DOHH2 (cell line): ENCODE measurements around the gene RNF150.

ENCODE experiments used
- H3F3A ChIP-seq: fragments of 200-600 bp; sonication (generic), shearing (Covaris generic); 2 replicates; pipeline ENCODE4 v1.6.0; 2016; ENCODE audit warnings: antibody characterized with exemption, mild to moderate bottlenecking; ENCODE audit not compliant: control insufficient read depth, insufficient read depth
- H3K27ac ChIP-seq: fragments of 200-600 bp; sonication (generic); 2 replicates; pipeline ENCODE4 v1.5.1; 2014; ENCODE audit warnings: low read depth, mild to moderate bottlenecking, low read length, moderate library complexity
- H3K27me3 ChIP-seq: fragments of 200-600 bp; sonication (generic); 2 replicates; pipeline ENCODE4 v1.6.1; 2014; ENCODE audit warnings: mild to moderate bottlenecking, low read length, mixed read lengths; ENCODE audit not compliant: control insufficient read depth
- H3K36me3 ChIP-seq: fragments of 200-600 bp; sonication (generic); 2 replicates; pipeline ENCODE4 v1.6.1; 2014; ENCODE audit warnings: mild to moderate bottlenecking, low read length, moderate library complexity, mixed read lengths; ENCODE audit not compliant: control insufficient read depth
- H3K4me1 ChIP-seq: fragments of 200-600 bp; sonication (generic); 2 replicates; pipeline ENCODE4 v1.6.1; 2014; ENCODE audit warnings: mild to moderate bottlenecking, low read length, mixed read lengths; ENCODE audit not compliant: control insufficient read depth
- H3K4me2 ChIP-seq: fragments of 200-600 bp; sonication (generic); 2 replicates; pipeline ENCODE4 v1.6.0; 2014; ENCODE audit warnings: mild to moderate bottlenecking, low read length, moderate library complexity
- H3K4me3 ChIP-seq: fragments of 200-600 bp; sonication (generic); 2 replicates; pipeline ENCODE4 v1.5.1; 2014; ENCODE audit warnings: mild to moderate bottlenecking, low read length, mixed read lengths
- H3K79me2 ChIP-seq: fragments of 200-600 bp; sonication (generic); 2 replicates; pipeline ENCODE4 v1.6.1; 2014; ENCODE audit warnings: mild to moderate bottlenecking, low read length, mixed read lengths; ENCODE audit not compliant: control insufficient read depth
- H3K9me2 ChIP-seq: fragments of 200-600 bp; sonication (generic); replicated peaks from 2 replicates; pipeline ENCODE4 v1.6.1; 2014; ENCODE audit warnings: mild to moderate bottlenecking, low read length, mixed read lengths; ENCODE audit not compliant: control insufficient read depth
- H3K9me3 ChIP-seq: fragments of 200-600 bp; sonication (generic); 2 replicates; pipeline ENCODE4 v1.6.1; 2014; ENCODE audit warnings: antibody characterized with exemption, low read length, mixed read lengths; ENCODE audit not compliant: control insufficient read depth, insufficient read depth
- H4K20me1 ChIP-seq: fragments of 200-600 bp; sonication (generic); 2 replicates; pipeline ENCODE4 v1.6.0; 2014; ENCODE audit warnings: low read depth, mild to moderate bottlenecking, antibody characterized with exemption, low read length, moderate library complexity; ENCODE audit not compliant: control insufficient read depth, insufficient read depth
- EZH2phosphoT487 ChIP-seq: fragments of 200-600 bp; sonication (generic); IDR thresholded peaks from 2 replicates; pipeline ENCODE4 v1.6.1; 2017; ENCODE audit warnings: borderline replicate concordance, mild to moderate bottlenecking, antibody characterized with exemption, low read length, moderate library complexity, mixed read lengths
- TF ChIP-seq, protein P1 (sequence below): fragments of 200-600 bp; sonication (generic); IDR thresholded peaks from one replicate; pipeline ENCODE4 v1.5.1; 2014; ENCODE audit warnings: antibody characterized with exemption, mild to moderate bottlenecking, low read depth, low read length; ENCODE audit not compliant: poor library complexity, severe bottlenecking

Gene RNF150

GRCh38 chr4:140893939-140894338 is 239.3 kb downstream of the RNF150 start:
- peaks cover 14% of the 10 kb centered on the region for H3K27me3 ChIP-seq
- no peaks in the 10 kb centered on the region for H3K36me3 ChIP-seq
- H3K4me2 ChIP-seq: no peak overlapping the region
- no peaks in the 10 kb centered on the region for H3K9me3 ChIP-seq
- TF ChIP-seq EZH2phosphoT487: no peak
- TF ChIP-seq, protein P1, sequence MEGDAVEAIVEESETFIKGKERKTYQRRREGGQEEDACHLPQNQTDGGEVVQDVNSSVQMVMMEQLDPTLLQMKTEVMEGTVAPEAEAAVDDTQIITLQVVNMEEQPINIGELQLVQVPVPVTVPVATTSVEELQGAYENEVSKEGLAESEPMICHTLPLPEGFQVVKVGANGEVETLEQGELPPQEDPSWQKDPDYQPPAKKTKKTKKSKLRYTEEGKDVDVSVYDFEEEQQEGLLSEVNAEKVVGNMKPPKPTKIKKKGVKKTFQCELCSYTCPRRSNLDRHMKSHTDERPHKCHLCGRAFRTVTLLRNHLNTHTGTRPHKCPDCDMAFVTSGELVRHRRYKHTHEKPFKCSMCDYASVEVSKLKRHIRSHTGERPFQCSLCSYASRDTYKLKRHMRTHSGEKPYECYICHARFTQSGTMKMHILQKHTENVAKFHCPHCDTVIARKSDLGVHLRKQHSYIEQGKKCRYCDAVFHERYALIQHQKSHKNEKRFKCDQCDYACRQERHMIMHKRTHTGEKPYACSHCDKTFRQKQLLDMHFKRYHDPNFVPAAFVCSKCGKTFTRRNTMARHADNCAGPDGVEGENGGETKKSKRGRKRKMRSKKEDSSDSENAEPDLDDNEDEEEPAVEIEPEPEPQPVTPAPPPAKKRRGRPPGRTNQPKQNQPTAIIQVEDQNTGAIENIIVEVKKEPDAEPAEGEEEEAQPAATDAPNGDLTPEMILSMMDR: no peak
- no peaks in the 10 kb centered on the region for H3K4me1 ChIP-seq
- no peaks in the 10 kb centered on the region for H3F3A ChIP-seq
- no peaks in the 10 kb centered on the region for H3K79me2 ChIP-seq
- no peaks in the 10 kb centered on the region for H4K20me1 ChIP-seq
- H3K4me3 ChIP-seq: no peak overlapping the region
- H3K9me2 ChIP-seq: no peaks in the 10 kb centered on the region
- no peak overlapping the region for H3K27ac ChIP-seq

- Histone ChIP-seq H4K20me1 (no peaks in the 10 kb centered on the region; the same call in 1 of the 2 replicates), H3K4me1 (no peaks in the 10 kb centered on the region), H3K4me2 (no peak overlapping the region), H3K27ac (no peak overlapping the region), H3F3A (no peaks in the 10 kb centered on the region), H3K9me3 (no peaks in the 10 kb centered on the region), H3K36me3 (no peaks in the 10 kb centered on the region), H3K4me3 (no peak overlapping the region), H3K9me2 (no peaks in the 10 kb centered on the region), H3K27me3 (peaks cover 12% of the 10 kb centered on the region), H3K79me2 (no peaks in the 10 kb centered on the region)
- TF ChIP-seq, protein P1: no peak
- no peak for TF ChIP-seq EZH2phosphoT487
Measured at GRCh38 chr4:140888054-140888453, 245.2 kb downstream of the RNF150 start.

DNA sequence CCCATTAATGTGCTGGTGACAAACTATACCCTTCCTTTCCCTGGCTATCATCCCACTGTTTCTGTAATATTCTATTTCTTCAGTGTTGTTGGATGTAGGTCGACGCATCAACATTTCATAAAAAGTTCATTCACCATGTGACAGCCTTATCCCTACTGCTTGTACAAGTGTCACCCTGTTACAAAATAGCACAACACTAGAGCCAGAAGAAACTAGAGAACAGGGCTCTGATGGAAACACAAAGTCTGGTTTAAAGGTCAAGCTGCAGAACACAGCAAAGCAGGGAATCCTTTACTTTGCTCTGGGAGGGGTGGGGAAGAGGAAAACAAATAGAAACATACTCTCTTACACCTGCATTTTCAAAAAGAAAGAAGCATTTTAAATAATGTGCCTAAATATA is 245.8 kb downstream of the RNF150 start:
- no peaks in the 10 kb centered on the region for H3K9me3 ChIP-seq
- H3K27ac ChIP-seq: no peak overlapping the region
- no peaks in the 10 kb centered on the region for H3K79me2 ChIP-seq
- H3K4me1 ChIP-seq: no peaks in the 10 kb centered on the region
- H3F3A ChIP-seq: no peaks in the 10 kb centered on the region
- H4K20me1 ChIP-seq: no peaks in the 10 kb centered on the region; the same call in 1 of the 2 replicates
- no peaks in the 10 kb centered on the region for H3K9me2 ChIP-seq
- no peak overlapping the region for H3K4me2 ChIP-seq
- peaks cover 10% of the 10 kb centered on the region for H3K27me3 ChIP-seq
- TF ChIP-seq EZH2phosphoT487: no peak
- TF ChIP-seq, protein P1: no peak
- H3K4me3 ChIP-seq: no peak overlapping the region
- no peaks in the 10 kb centered on the region for H3K36me3 ChIP-seq
